B cell (primary cell): ENCODE measurements around the gene SLC44A3. TPM values are rescaled to one million over a fixed set of nuclear protein-coding genes. Genes with fewer than 3 reads are reported as not detected.

Experiments used
- ATAC-seq: fragments of 200-7000 bp; cut with Tn5 transposase; one replicate; pipeline ENCODE4 v1.10.0; 2021; ENCODE audit warnings: low read depth, mild to moderate bottlenecking, moderate number of reproducible peaks, moderate library complexity
- CTCF ChIA-PET: fragments of 350-600 bp; sonication (Branson Sonifier 250); formaldehyde crosslinking; loops from one replicate; lab custom pipeline; 2021; ENCODE audit warnings: antibody characterized with exemption, inconsistent platforms; lab: Charles Lee
- POLR2A ChIA-PET: fragments of 350-600 bp; sonication (Branson Sonifier 250); formaldehyde crosslinking; loops from one replicate; lab custom pipeline; 2021; ENCODE audit warnings: antibody characterized with exemption; lab: Charles Lee
- DNase-seq: peaks from one replicate; pipeline ENCODE4 v3.0.0; 2013
- H2AFZ ChIP-seq: 2 replicates; pipeline ENCODE4 v1.6.1; 2012; ENCODE audit warnings: mild to moderate bottlenecking, low read depth, low read length; ENCODE audit not compliant: insufficient read depth, poor library complexity, severe bottlenecking
- H3K27ac ChIP-seq, 2 donors: 1 replicate in 1 of 2; 2 replicates in 1 of 2; pipeline ENCODE4 v1.5.1; 2012 to 2013; ENCODE audit warnings: low read length in 2 of 2, mild to moderate bottlenecking in 2 of 2, moderate library complexity in 1 of 2
- H3K27me3 ChIP-seq, 4 experiments: fragments of 200-600 bp in 1 of 4; sonication (generic) in 1 of 4; replicated peaks in 1 of 4; 1 replicate in 2 of 4; 2 replicates in 2 of 4; pipeline versions ENCODE4 v1.6.1 to v1.7.0; 2013 to 2016; ENCODE audit warnings: low read length in 3 of 4, mild to moderate bottlenecking in 2 of 4, mixed read lengths in 1 of 4, moderate library complexity in 1 of 4; ENCODE audit not compliant: insufficient read depth in 4 of 4, control insufficient read depth in 3 of 4; ENCODE audit errors: control extremely low read depth in 1 of 4
- H3K36me3 ChIP-seq, 2 experiments: replicated peaks in 1 of 2; 1 replicate in 1 of 2; 2 replicates in 1 of 2; pipeline versions ENCODE4 v1.6.1 to v1.7.1; 2013; ENCODE audit warnings: low read length in 1 of 2; ENCODE audit not compliant: insufficient read depth in 2 of 2, control insufficient read depth in 1 of 2; ENCODE audit errors: control extremely low read depth in 1 of 2, extremely low read depth in 1 of 2
- H3K4me1 ChIP-seq, 2 donors: fragments of 200-600 bp in 1 of 2; sonication (generic) in 1 of 2; 1 replicate in 1 of 2; 2 replicates in 1 of 2; pipeline versions ENCODE4 v1.5.1 to v1.6.1; 2013 to 2017; ENCODE audit warnings: low read length in 2 of 2; ENCODE audit not compliant: control insufficient read depth in 2 of 2, insufficient read depth in 2 of 2
- H3K4me2 ChIP-seq: replicated peaks from 2 replicates; pipeline ENCODE3; 2012; ENCODE audit warnings: mild to moderate bottlenecking, low read depth, low read length; ENCODE audit not compliant: poor library complexity, severe bottlenecking
- H3K4me3 ChIP-seq, 5 experiments: fragments of 200-600 bp in 1 of 5; sonication (generic) in 1 of 5; 1 replicate in 3 of 5; 2 replicates in 2 of 5; pipeline versions ENCODE4 v1.5.1 to v1.7.0; 2011 to 2016; ENCODE audit warnings: low read length in 4 of 5, mild to moderate bottlenecking in 4 of 5, low read depth in 2 of 5, control low read depth in 1 of 5, moderate library complexity in 1 of 5; ENCODE audit not compliant: insufficient read depth in 1 of 5; ENCODE audit errors: control extremely low read depth in 1 of 5, extremely low read depth in 1 of 5
- H3K79me2 ChIP-seq: fragments of 200-600 bp; sonication (generic); one replicate; pipeline ENCODE4 v1.6.0; 2016; ENCODE audit warnings: low read length; ENCODE audit not compliant: control insufficient read depth, insufficient read depth
- H3K9ac ChIP-seq: fragments of 200-600 bp; sonication (generic); 2 replicates; pipeline ENCODE4 v1.6.1; 2017; ENCODE audit warnings: mild to moderate bottlenecking, low read length, moderate library complexity
- H3K9me3 ChIP-seq, 3 donors: one replicate each; pipeline versions ENCODE4 v1.6.1 to v1.7.1; 2013; ENCODE audit warnings: low read length in 2 of 3; ENCODE audit not compliant: control insufficient read depth in 2 of 3, insufficient read depth in 1 of 3; ENCODE audit errors: control extremely low read depth in 1 of 3
- H4K20me1 ChIP-seq: 2 replicates; pipeline ENCODE4 v1.6.0; 2012; ENCODE audit warnings: mild to moderate bottlenecking, low read length; ENCODE audit not compliant: insufficient read depth, control insufficient read depth, poor library complexity, severe bottlenecking
- H3K27ac Mint-ChIP-seq: one replicate; pipeline ENCODE4 v1.8.0; 2021; ENCODE audit warnings: mixed read lengths
- H3K27me3 Mint-ChIP-seq: one replicate; pipeline ENCODE4 v1.8.0; 2021; ENCODE audit warnings: mixed read lengths
- H3K4me1 Mint-ChIP-seq: one replicate; pipeline ENCODE4 v1.8.0; 2021; ENCODE audit warnings: mixed read lengths
- H3K4me3 Mint-ChIP-seq: one replicate; pipeline ENCODE4 v1.8.0; 2021; ENCODE audit warnings: mixed read lengths
- H3K9me3 Mint-ChIP-seq: one replicate; pipeline ENCODE4 v1.8.0; 2022; ENCODE audit warnings: mixed read lengths; ENCODE audit not compliant: insufficient read depth
- EZH2 ChIP-seq: IDR thresholded peaks from 2 replicates; pipeline ENCODE4 v1.6.1; 2012; ENCODE audit warnings: borderline replicate concordance, low read depth, mild to moderate bottlenecking, moderate library complexity, low read length; ENCODE audit not compliant: insufficient read depth, poor library complexity, severe bottlenecking
- WGBS: methylation state at CpG from one replicate; pipeline ENCODE4 v1.1.5; 2013; ENCODE audit warnings: missing lambda C conversion rate; ENCODE audit not compliant: insufficient coverage; 5-methylcytosine and 5-hydroxymethylcytosine counted together
- intact Hi-C: fragments of 100-400 bp; cut with micrococcal nuclease; formaldehyde crosslinking; loops from one replicate; pipeline ENCODE4 v1.10.0; 2022
- polyA plus RNA-seq: library from polyadenylated mRNA; depleted of rRNA; stranded (reverse); fragments of >200 nt; gene quantifications from 2 replicates; pipeline ENCODE4 v1.2.3, GENCODE V29; 2012
- total RNA-seq, 2 donors: library from RNA; stranded (reverse); fragments of 120-200 nt in 1 of 2; gene quantifications; 1 replicate in 1 of 2; 2 replicates in 1 of 2; pipeline versions ENCODE4 v1.2.3 to v1.2.4, GENCODE V29; 2013 to 2022
- TF ChIP-seq, protein P1 (sequence below): fragments of 200-600 bp; IDR thresholded peaks from one replicate; pipeline ENCODE4 v1.8.0; 2022; ENCODE audit warnings: antibody characterized with exemption, mild to moderate bottlenecking

The SLC44A3 gene
- total and polyA plus RNA-seq, 2 donors (not counting 1 experiment from before 2014, with no cell fraction given): not detected

DNA sequence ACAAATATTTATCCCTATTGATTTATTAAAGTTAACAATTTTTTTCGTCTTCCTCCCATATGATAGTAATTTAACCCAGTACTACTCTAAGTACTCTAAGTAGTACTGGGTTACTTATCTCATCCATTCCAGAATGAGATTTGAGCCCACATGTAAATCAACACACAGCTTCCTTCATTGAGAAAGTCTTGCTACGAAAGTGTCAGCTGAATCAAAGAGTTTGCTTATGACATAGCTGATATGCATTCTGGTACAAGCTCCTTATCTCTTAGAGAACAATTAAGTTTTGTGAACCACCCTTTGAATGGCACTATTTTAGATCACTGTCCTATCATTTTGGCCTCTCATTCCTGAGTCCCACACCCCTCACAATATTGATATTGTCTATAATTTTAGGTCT, 2.4 kb upstream of the SLC44A3 start:
- Histone ChIP-seq H2AFZ (no peak overlapping the region), H3K4me3 (no peak overlapping the region), H3K27ac (no peak overlapping the region), H3K9me3 (peaks cover 0 to 4% (median 0%) of the 10 kb centered on the region in 3 donors), H4K20me1 (no peaks in the 10 kb centered on the region), H3K4me2 (no peak overlapping the region), H3K9ac (no peak overlapping the region), H3K36me3 (no peaks in the 10 kb centered on the region), H3K79me2 (no peaks in the 10 kb centered on the region), H3K4me1 (peaks cover 9 to 11% of the 10 kb centered on the region in 2 donors), H3K27me3 (peaks cover 0 to 32% (median 24%) of the 10 kb centered on the region in 4 experiments)
- Mint-ChIP-seq H3K27me3 (peaks cover 53% of the 10 kb centered on the region), H3K9me3 (no peaks in the 10 kb centered on the region), H3K27ac (no peak overlapping the region), H3K4me3 (no peak overlapping the region), H3K4me1 (peaks cover 3% of the 10 kb centered on the region)
- CTCF ChIA-PET: interaction anchor here (3.0 kb wide), 1 partner anchor 14 kb away, joined by 9 read pairs; no protein-coding TSS in a partner anchor
- TF ChIP-seq EZH2: no peak
- intact Hi-C loops: no loop called here
- ATAC-seq: no peak
- no peak for DNase-seq
- 100% methylated on average over 1 of the region's 2 CpGs for WGBS
- POLR2A ChIA-PET: no interaction called here

DNA sequence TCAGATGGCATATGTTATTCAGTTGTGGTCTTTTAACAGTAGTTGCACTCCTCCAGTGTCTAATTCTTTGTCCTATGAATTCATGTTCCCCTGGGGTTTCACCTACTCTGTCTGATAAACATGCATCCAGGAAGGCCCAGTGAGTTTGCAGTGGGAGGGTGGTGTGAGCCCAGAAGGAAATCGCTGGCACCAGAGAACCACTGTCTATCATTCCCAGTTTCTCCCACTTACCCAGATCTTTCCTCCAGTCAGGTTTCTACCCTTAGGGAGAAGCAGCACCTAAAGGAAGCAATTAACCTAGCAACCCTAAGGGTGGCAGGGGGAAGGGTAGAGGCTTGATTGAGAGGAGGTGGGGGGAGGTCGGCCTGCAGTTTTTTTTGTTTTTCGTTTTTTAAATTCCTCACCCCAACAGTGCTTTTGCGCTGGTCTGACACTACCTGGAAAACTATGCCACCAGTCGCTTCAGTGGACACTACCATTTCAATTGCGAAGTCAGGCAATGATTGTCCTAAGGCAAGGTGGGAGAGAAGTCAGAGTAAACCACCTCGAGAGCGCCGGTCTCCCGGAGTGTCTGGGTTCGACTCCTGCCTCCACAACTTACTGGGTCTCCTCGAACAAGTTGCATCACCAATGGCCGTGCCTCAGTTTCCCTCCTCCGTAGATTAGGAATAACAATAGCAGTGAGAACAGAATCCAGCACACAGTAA, 766 bp upstream of the SLC44A3 start:
- no peaks in the 10 kb centered on the region for H3K9me3 Mint-ChIP-seq
- intact Hi-C loops: no loop called here
- Histone ChIP-seq H3K27me3 (peaks cover 0 to 37% (median 24%) of the 10 kb centered on the region in 4 experiments), H3K27ac (no peak overlapping the region), H2AFZ (peak overlapping the region; percentile 8), H3K4me2 (peak overlapping the region; percentile 71), H3K4me1 (peaks cover 9 to 11% of the 10 kb centered on the region in 2 donors), H3K36me3 (no peaks in the 10 kb centered on the region), H3K4me3 (peak overlapping the region in 1 of 5 experiments; percentile 21), H3K79me2 (no peaks in the 10 kb centered on the region), H4K20me1 (no peaks in the 10 kb centered on the region), H3K9me3 (peaks cover 0 to 4% (median 0%) of the 10 kb centered on the region in 3 donors), H3K9ac (peak overlapping the region; percentile 42)
- POLR2A ChIA-PET: no interaction called here
- H3K27ac Mint-ChIP-seq: no peak overlapping the region
- TF ChIP-seq EZH2: no peak
- TF ChIP-seq, protein P1, sequence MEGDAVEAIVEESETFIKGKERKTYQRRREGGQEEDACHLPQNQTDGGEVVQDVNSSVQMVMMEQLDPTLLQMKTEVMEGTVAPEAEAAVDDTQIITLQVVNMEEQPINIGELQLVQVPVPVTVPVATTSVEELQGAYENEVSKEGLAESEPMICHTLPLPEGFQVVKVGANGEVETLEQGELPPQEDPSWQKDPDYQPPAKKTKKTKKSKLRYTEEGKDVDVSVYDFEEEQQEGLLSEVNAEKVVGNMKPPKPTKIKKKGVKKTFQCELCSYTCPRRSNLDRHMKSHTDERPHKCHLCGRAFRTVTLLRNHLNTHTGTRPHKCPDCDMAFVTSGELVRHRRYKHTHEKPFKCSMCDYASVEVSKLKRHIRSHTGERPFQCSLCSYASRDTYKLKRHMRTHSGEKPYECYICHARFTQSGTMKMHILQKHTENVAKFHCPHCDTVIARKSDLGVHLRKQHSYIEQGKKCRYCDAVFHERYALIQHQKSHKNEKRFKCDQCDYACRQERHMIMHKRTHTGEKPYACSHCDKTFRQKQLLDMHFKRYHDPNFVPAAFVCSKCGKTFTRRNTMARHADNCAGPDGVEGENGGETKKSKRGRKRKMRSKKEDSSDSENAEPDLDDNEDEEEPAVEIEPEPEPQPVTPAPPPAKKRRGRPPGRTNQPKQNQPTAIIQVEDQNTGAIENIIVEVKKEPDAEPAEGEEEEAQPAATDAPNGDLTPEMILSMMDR: no peak
- peaks cover 3% of the 10 kb centered on the region for H3K4me1 Mint-ChIP-seq
- no peak for DNase-seq
- CTCF ChIA-PET: interaction anchor here (3.0 kb wide), 1 partner anchor 16 kb away, joined by 9 read pairs; no protein-coding TSS in a partner anchor
- H3K27me3 Mint-ChIP-seq: peaks cover 59% of the 10 kb centered on the region
- H3K4me3 Mint-ChIP-seq: peak overlapping the region; percentile 66
- ATAC-seq: no peak
- 45% methylated on average over 8 of the region's 14 CpGs for WGBS
